Esophagus squamous epithelium (tissue), 4 donors: Measurements from ENCODE around the gene EPAS1.

Source experiments
- POLR2A ChIP-seq, 4 donors: fragments of 450-650 bp; IDR thresholded peaks; one replicate each; pipeline ENCODE4 v1.6.1; 2017; ENCODE audit warnings: antibody characterized with exemption in 4 of 4, mild to moderate bottlenecking in 4 of 4, moderate library complexity in 3 of 4
- TF ChIP-seq, protein P1 (sequence below), 6 experiments: fragments of 450-650 bp in 4 of 6; fragments of 200-600 bp in 2 of 6; sonication (generic) in 2 of 6; IDR thresholded peaks; one replicate each; pipeline ENCODE4 v1.5.1; 2016 to 2019; ENCODE audit warnings: antibody characterized with exemption in 6 of 6, mild to moderate bottlenecking in 4 of 6, moderate library complexity in 4 of 6

DNA sequence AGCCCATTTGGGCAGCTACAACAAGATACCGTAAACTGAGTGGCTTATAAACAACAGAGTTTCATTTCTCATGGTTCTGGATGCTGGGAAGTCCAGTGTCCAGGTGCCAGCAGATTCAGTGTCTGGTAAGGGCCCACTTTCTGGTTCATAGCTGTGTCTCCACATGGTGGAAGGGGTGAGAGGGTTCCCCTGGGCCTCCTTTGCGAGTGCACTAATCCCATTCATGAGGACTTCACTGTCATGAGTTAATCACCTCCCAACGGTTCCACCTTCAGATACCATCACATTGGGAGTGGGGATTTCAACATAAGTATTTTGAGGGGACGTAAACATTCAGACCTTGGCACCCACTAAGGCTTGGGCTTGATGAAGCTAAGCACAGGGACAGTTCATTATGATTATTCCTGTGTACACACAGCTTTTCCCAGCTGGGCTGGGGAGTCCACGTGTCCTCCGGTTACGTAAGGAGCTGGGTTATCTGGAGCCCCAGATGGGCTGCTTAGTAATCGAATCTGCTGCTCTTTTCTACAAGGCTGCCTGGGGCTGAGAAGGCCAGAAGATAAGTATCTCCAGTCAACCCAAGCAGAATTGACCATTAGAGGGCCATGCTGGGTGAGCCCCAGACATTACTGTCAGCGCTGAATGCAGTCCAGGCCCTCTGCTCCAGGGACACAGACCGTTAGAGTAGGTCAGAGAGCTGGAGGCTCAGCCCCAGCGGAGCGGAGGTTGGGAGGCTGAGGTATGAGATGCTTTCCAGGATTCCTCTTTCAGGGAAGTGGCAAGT lies 42.7 kb downstream of the EPAS1 start:
- no peak for TF ChIP-seq POLR2A (IDR thresholded peaks at IDR 0.05)
- TF ChIP-seq, protein P1, sequence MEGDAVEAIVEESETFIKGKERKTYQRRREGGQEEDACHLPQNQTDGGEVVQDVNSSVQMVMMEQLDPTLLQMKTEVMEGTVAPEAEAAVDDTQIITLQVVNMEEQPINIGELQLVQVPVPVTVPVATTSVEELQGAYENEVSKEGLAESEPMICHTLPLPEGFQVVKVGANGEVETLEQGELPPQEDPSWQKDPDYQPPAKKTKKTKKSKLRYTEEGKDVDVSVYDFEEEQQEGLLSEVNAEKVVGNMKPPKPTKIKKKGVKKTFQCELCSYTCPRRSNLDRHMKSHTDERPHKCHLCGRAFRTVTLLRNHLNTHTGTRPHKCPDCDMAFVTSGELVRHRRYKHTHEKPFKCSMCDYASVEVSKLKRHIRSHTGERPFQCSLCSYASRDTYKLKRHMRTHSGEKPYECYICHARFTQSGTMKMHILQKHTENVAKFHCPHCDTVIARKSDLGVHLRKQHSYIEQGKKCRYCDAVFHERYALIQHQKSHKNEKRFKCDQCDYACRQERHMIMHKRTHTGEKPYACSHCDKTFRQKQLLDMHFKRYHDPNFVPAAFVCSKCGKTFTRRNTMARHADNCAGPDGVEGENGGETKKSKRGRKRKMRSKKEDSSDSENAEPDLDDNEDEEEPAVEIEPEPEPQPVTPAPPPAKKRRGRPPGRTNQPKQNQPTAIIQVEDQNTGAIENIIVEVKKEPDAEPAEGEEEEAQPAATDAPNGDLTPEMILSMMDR (IDR thresholded peaks at IDR 0.05) = no peak
